HepG2 (cell line): ENCODE measurements around the gene GRM4. TPM values are rescaled to one million over a fixed set of nuclear protein-coding genes. Genes with fewer than 3 reads are reported as not detected.
A peak's percentile ranks its signal among the peaks of the same experiment; 100 is the strongest.

Experiments used
- ADNP ChIP-seq: sonication (generic); formaldehyde crosslinking; IDR thresholded peaks from 2 replicates; pipeline ENCODE4 v1.4.0; 2020; ENCODE audit warnings: missing genetic modification reagents
- ARNT2 ChIP-seq: sonication (generic); formaldehyde crosslinking; IDR thresholded peaks from 2 replicates; pipeline ENCODE4 v1.8.0; 2022; ENCODE audit warnings: mild to moderate bottlenecking, low read depth, missing genetic modification reagents, moderate library complexity
- FLYWCH1 ChIP-seq: sonication (generic); formaldehyde crosslinking; IDR thresholded peaks from 2 replicates; pipeline ENCODE4 v1.8.1; 2023; ENCODE audit warnings: mild to moderate bottlenecking, missing genetic modification reagents
- FOSL2 ChIP-seq: sonication (generic); formaldehyde crosslinking; IDR thresholded peaks from 2 replicates; pipeline ENCODE4 v1.4.0; 2020; ENCODE audit warnings: missing genetic modification reagents
- GPN1 ChIP-seq: sonication (generic); formaldehyde crosslinking; IDR thresholded peaks from 2 replicates; pipeline ENCODE4 v1.5.1; 2020; ENCODE audit warnings: missing genetic modification reagents, borderline replicate concordance
- HOXA9 ChIP-seq: sonication (generic); formaldehyde crosslinking; IDR thresholded peaks from 2 replicates; pipeline ENCODE4 v1.8.1; 2022; ENCODE audit warnings: missing genetic modification reagents, mild to moderate bottlenecking, moderate library complexity, borderline replicate concordance
- HOXD1 ChIP-seq: sonication (generic); formaldehyde crosslinking; IDR thresholded peaks from 2 replicates; pipeline ENCODE4 v1.5.0; 2020; ENCODE audit warnings: missing genetic modification reagents
- IRX3 ChIP-seq: sonication (generic); formaldehyde crosslinking; IDR thresholded peaks from 2 replicates; pipeline ENCODE4 v1.8.1; 2023; ENCODE audit warnings: mild to moderate bottlenecking, low read depth, missing genetic modification reagents, borderline replicate concordance
- JUND ChIP-seq: sonication (generic); formaldehyde crosslinking; IDR thresholded peaks from 2 replicates; pipeline ENCODE4 v1.8.0; 2022; ENCODE audit warnings: mild to moderate bottlenecking, missing genetic modification reagents
- KDM2A ChIP-seq: sonication (generic); formaldehyde crosslinking; IDR thresholded peaks from 2 replicates; pipeline ENCODE4 v1.4.0; 2020; ENCODE audit warnings: low read depth, missing genetic modification reagents, borderline replicate concordance
- MAFF ChIP-seq: IDR thresholded peaks from 2 replicates; pipeline ENCODE4 v1.6.1; 2011; ENCODE audit warnings: low read depth, low read length, improper control_type of control experiment
- MXD4 ChIP-seq: IDR thresholded peaks from 2 replicates; pipeline ENCODE4 v1.6.1; 2016; ENCODE audit warnings: mild to moderate bottlenecking, missing biosample characterization, missing genetic modification reagents
- NCOR1 ChIP-seq: fragments of 200-600 bp; sonication (generic); IDR thresholded peaks from 2 replicates; pipeline ENCODE4 v1.7.0; 2017; ENCODE audit warnings: antibody characterized with exemption, low read length, borderline replicate concordance
- RARA ChIP-seq: IDR thresholded peaks from 2 replicates; pipeline ENCODE4 v1.6.1; 2016; ENCODE audit warnings: missing genetic modification reagents, missing compliant biosample characterization
- SATB2 ChIP-seq: sonication (generic); formaldehyde crosslinking; IDR thresholded peaks from 2 replicates; pipeline ENCODE4 v1.5.0; 2020; ENCODE audit warnings: missing genetic modification reagents
- TGIF2 ChIP-seq: IDR thresholded peaks from 2 replicates; pipeline ENCODE4 v1.6.1; 2016; ENCODE audit warnings: control low read depth, missing compliant biosample characterization
- ZNF138 ChIP-seq: sonication (generic); formaldehyde crosslinking; IDR thresholded peaks from 2 replicates; pipeline ENCODE4 v1.5.0; 2020; ENCODE audit warnings: mild to moderate bottlenecking, low read depth, missing genetic modification reagents
- ZNF256 ChIP-seq: sonication (generic); formaldehyde crosslinking; conservative IDR thresholded peaks from 2 replicates; pipeline ENCODE4 v1.4.0; 2020; ENCODE audit warnings: missing genetic modification reagents
- ZNF616 ChIP-seq: sonication (generic); formaldehyde crosslinking; IDR thresholded peaks from 2 replicates; pipeline ENCODE4 v1.5.0; 2020; ENCODE audit warnings: low read depth, mild to moderate bottlenecking, missing genetic modification reagents
- ZNF652 ChIP-seq: IDR thresholded peaks from 2 replicates; pipeline ENCODE4 v1.6.1; 2016; ENCODE audit warnings: low read depth, borderline replicate concordance
- ZNF709 ChIP-seq: sonication (generic); formaldehyde crosslinking; IDR thresholded peaks from 2 replicates; pipeline ENCODE4 v1.5.0; 2020; ENCODE audit warnings: mild to moderate bottlenecking, missing genetic modification reagents
- polyA plus RNA-seq, 8 experiments: library from polyadenylated mRNA; depleted of rRNA in 3 of 8; stranded (reverse) in 7 of 8; unstranded in 1 of 8; fragments of >200 nt; fragmentation: Illumina TruSeq in 4 of 8; extraction: Trizol in 4 of 8; gene quantifications; 2 replicates each; pipeline versions ENCODE4 v1.2.1 to v1.2.3, GENCODE V29; 2011 to 2016; ENCODE audit warnings: low read depth in 4 of 8, missing spikeins in 1 of 8, mixed read lengths in 1 of 8; ENCODE audit not compliant: insufficient read depth in 1 of 8
- total RNA-seq, 5 experiments: library from RNA; depleted of rRNA; stranded (reverse); fragments of >200 nt; fragmentation: Illumina TruSeq; extraction: Trizol; gene quantifications; 2 replicates each; pipeline ENCODE4 v1.2.3, GENCODE V29; 2016; ENCODE audit warnings: low read depth in 1 of 5
- TF ChIP-seq, protein P1 (sequence below): IDR thresholded peaks from 2 replicates; pipeline ENCODE4 v1.6.1; 2016
- TF ChIP-seq, protein P2 (sequence below): sonication (generic); formaldehyde crosslinking; IDR thresholded peaks from 2 replicates; pipeline ENCODE4 v1.4.0; 2020; ENCODE audit warnings: missing genetic modification reagents, borderline replicate concordance
- TF ChIP-seq, protein P3 (sequence below): sonication (generic); formaldehyde crosslinking; IDR thresholded peaks from 2 replicates; pipeline ENCODE4 v1.4.0; 2020; ENCODE audit warnings: missing genetic modification reagents
- TF ChIP-seq, protein P4 (sequence below): sonication (generic); formaldehyde crosslinking; IDR thresholded peaks from 2 replicates; pipeline ENCODE4 v1.4.0; 2020; ENCODE audit warnings: missing genetic modification reagents, borderline replicate concordance

GRM4 gene
- total and polyA plus RNA-seq, 2 of the 13 experiments (the other 11 are each of a cell fraction or from before 2014, with no cell fraction given): not detected

DNA sequence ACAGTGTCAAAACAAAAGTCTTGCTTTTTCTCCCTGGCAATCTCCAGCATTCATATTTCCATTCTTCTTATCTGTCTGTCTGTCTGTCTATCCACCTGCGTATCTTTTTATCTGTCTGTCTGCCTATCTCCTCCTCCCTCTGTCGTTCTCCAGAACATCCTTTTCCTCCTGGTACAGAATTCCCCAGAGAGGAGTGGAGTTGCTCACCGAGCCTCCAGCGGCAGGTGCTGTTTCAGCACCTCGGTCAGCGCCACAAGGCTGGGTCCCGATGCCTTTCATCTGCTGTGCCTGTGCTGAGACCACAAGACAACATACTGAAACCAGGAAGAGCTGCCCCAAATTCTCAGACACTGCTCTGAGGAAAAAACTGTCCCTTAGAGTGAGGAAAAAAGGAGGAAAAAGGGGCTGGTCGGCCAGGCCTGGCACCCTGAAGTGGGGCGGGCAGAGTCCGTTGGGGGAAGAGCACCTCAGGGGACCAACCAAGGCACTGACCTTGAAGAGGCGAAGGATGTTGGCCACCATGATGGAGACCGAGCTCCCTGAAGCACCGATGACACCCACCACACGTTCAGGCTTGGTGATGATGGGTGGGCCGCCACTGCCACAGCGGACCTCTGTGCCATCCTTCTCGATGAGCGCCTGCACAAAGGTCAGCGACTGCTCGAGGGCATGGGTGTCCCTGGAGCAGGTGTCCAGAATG, 13.3 kb downstream of the GRM4 start (continued):
- TF ChIP-seq FLYWCH1 (CRISPR knock-in tag): 0 out of 2 replicates have a peak, but pooled peaks have one; percentile 33
- TF ChIP-seq ZNF709 (CRISPR knock-in tag): peak; percentile 60; the same call in 1 of the 2 replicates
- TF ChIP-seq, protein P1, sequence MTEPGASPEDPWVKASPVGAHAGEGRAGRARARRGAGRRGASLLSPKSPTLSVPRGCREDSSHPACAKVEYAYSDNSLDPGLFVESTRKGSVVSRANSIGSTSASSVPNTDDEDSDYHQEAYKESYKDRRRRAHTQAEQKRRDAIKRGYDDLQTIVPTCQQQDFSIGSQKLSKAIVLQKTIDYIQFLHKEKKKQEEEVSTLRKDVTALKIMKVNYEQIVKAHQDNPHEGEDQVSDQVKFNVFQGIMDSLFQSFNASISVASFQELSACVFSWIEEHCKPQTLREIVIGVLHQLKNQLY: 0 out of 2 replicates have a peak, but pooled peaks have one; percentile 20
- peak; percentile 81; the same call in 1 of the 2 replicates for TF ChIP-seq SATB2
- TF ChIP-seq GPN1 (CRISPR knock-in tag): 0 out of 2 replicates have a peak, but pooled peaks have one; percentile 52
- TF ChIP-seq ARNT2 (CRISPR knock-in tag): peak; percentile 58; the same call in 1 of the 2 replicates
- peak; percentile 42; the same call in 1 of the 2 replicates for TF ChIP-seq RARA (CRISPR knock-in tag)
- 0 out of 2 replicates have a peak, but pooled peaks have one; percentile 34 for TF ChIP-seq ZNF256 (CRISPR knock-in tag)
- TF ChIP-seq TGIF2 (CRISPR knock-in tag): peak; percentile 79; the same call in 1 of the 2 replicates
- TF ChIP-seq JUND (CRISPR knock-in tag): no peak
- TF ChIP-seq, protein P2, sequence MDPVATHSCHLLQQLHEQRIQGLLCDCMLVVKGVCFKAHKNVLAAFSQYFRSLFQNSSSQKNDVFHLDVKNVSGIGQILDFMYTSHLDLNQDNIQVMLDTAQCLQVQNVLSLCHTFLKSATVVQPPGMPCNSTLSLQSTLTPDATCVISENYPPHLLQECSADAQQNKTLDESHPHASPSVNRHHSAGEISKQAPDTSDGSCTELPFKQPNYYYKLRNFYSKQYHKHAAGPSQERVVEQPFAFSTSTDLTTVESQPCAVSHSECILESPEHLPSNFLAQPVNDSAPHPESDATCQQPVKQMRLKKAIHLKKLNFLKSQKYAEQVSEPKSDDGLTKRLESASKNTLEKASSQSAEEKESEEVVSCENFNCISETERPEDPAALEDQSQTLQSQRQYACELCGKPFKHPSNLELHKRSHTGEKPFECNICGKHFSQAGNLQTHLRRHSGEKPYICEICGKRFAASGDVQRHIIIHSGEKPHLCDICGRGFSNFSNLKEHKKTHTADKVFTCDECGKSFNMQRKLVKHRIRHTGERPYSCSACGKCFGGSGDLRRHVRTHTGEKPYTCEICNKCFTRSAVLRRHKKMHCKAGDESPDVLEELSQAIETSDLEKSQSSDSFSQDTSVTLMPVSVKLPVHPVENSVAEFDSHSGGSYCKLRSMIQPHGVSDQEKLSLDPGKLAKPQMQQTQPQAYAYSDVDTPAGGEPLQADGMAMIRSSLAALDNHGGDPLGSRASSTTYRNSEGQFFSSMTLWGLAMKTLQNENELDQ (CRISPR knock-in tag): peak; percentile 94; the same call in 1 of the 2 replicates
- peak; percentile 74; the same call in 1 of the 2 replicates for TF ChIP-seq KDM2A
- peak; percentile 51 for TF ChIP-seq FOSL2 (CRISPR knock-in tag)
- TF ChIP-seq MXD4: peak; percentile 77; the same call in 1 of the 2 replicates
- 0 out of 2 replicates have a peak, but pooled peaks have one; percentile 55 for TF ChIP-seq ZNF616 (CRISPR knock-in tag)
- TF ChIP-seq ADNP (CRISPR knock-in tag): no peak
- TF ChIP-seq HOXD1: no peak
- TF ChIP-seq, protein P3, sequence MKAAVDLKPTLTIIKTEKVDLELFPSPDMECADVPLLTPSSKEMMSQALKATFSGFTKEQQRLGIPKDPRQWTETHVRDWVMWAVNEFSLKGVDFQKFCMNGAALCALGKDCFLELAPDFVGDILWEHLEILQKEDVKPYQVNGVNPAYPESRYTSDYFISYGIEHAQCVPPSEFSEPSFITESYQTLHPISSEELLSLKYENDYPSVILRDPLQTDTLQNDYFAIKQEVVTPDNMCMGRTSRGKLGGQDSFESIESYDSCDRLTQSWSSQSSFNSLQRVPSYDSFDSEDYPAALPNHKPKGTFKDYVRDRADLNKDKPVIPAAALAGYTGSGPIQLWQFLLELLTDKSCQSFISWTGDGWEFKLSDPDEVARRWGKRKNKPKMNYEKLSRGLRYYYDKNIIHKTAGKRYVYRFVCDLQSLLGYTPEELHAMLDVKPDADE (CRISPR knock-in tag): no peak
- TF ChIP-seq ZNF138 (CRISPR knock-in tag): no peak
- TF ChIP-seq IRX3 (CRISPR knock-in tag): peak; percentile 69; the same call in 1 of the 2 replicates
- TF ChIP-seq HOXA9 (CRISPR knock-in tag): peak; percentile 62; the same call in 1 of the 2 replicates
- TF ChIP-seq NCOR1: no peak
- TF ChIP-seq MAFF: 0 out of 2 replicates have a peak, but pooled peaks have one; percentile 8
- TF ChIP-seq, protein P4, sequence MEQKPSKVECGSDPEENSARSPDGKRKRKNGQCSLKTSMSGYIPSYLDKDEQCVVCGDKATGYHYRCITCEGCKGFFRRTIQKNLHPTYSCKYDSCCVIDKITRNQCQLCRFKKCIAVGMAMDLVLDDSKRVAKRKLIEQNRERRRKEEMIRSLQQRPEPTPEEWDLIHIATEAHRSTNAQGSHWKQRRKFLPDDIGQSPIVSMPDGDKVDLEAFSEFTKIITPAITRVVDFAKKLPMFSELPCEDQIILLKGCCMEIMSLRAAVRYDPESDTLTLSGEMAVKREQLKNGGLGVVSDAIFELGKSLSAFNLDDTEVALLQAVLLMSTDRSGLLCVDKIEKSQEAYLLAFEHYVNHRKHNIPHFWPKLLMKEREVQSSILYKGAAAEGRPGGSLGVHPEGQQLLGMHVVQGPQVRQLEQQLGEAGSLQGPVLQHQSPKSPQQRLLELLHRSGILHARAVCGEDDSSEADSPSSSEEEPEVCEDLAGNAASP (CRISPR knock-in tag): peak; percentile 74; the same call in 1 of the 2 replicates
- TF ChIP-seq ZNF652 (CRISPR knock-in tag): 0 out of 2 replicates have a peak, but pooled peaks have one; percentile 21
